GM23338 (cell line): ENCODE data around the gene MCCC1. TPM values are rescaled to one million over a fixed set of nuclear protein-coding genes. Genes with fewer than 3 reads are reported as not detected.

Source experiments
- ATAC-seq: fragments of 200-7000 bp; cut with Tn5 transposase; 3 replicates; pipeline ENCODE4 v1.9.1; 2020
- DNase-seq: peaks from one replicate; pipeline ENCODE4 v3.0.0-alpha.2; 2015; ENCODE audit warnings: low spot score
- H2AFZ ChIP-seq: fragments of 200-600 bp; sonication (generic); 2 replicates; pipeline ENCODE4 v1.8.0; 2016; ENCODE audit warnings: antibody characterized with exemption, mild to moderate bottlenecking, moderate library complexity
- H3F3A ChIP-seq: fragments of 200-600 bp; sonication (generic); replicated peaks from 2 replicates; pipeline ENCODE4 v1.8.0; 2017; ENCODE audit warnings: antibody characterized with exemption, mixed run types, low read depth
- H3K27ac ChIP-seq: fragments of 200-600 bp; sonication (generic); 2 replicates; pipeline ENCODE4 v1.6.1; 2016; ENCODE audit warnings: low read depth
- H3K27me3 ChIP-seq: fragments of 200-600 bp; sonication (generic); 2 replicates; pipeline ENCODE4 v1.8.0; 2016; ENCODE audit warnings: mild to moderate bottlenecking, mixed run types, moderate library complexity; ENCODE audit not compliant: insufficient read depth
- H3K36me3 ChIP-seq: fragments of 200-600 bp; sonication (generic); 2 replicates; pipeline ENCODE4 v1.8.0; 2016; ENCODE audit warnings: mild to moderate bottlenecking; ENCODE audit not compliant: insufficient read depth
- H3K4me1 ChIP-seq: fragments of 200-600 bp; sonication (generic); 2 replicates; pipeline ENCODE4 v1.8.0; 2016; ENCODE audit warnings: mild to moderate bottlenecking, moderate library complexity; ENCODE audit not compliant: insufficient read depth
- H3K4me2 ChIP-seq: fragments of 200-600 bp; sonication (generic); 2 replicates; pipeline ENCODE4 v1.7.1; 2017; ENCODE audit warnings: mixed run types
- H3K4me3 ChIP-seq: fragments of 200-600 bp; sonication (generic); 2 replicates; pipeline ENCODE4 v1.6.1; 2016; ENCODE audit warnings: mixed run types
- H3K79me2 ChIP-seq: fragments of 200-600 bp; sonication (generic); replicated peaks from 2 replicates; pipeline ENCODE4 v1.8.0; 2017; ENCODE audit warnings: mild to moderate bottlenecking; ENCODE audit not compliant: insufficient read depth
- H3K9me2 ChIP-seq: fragments of 200-600 bp; sonication (generic); 2 replicates; pipeline ENCODE4 v1.8.0; 2017; ENCODE audit not compliant: insufficient read depth
- H4K20me1 ChIP-seq: fragments of 200-600 bp; sonication (generic); replicated peaks from 2 replicates; pipeline ENCODE4 v1.8.0; 2017; ENCODE audit warnings: mild to moderate bottlenecking; ENCODE audit not compliant: insufficient read depth
- H3K27ac Mint-ChIP-seq: 2 replicates; pipeline ENCODE4 v1.8.0; 2020; ENCODE audit warnings: inconsistent platforms, mild to moderate bottlenecking, moderate library complexity, mixed read lengths
- H3K27me3 Mint-ChIP-seq: 3 replicates; pipeline ENCODE4 v1.8.0; 2022; ENCODE audit warnings: low read depth, mild to moderate bottlenecking, moderate library complexity, mixed read lengths, inconsistent platforms; ENCODE audit not compliant: insufficient read depth, poor library complexity
- H3K36me3 Mint-ChIP-seq: 3 replicates; pipeline ENCODE4 v1.8.0; 2021; ENCODE audit warnings: low read depth, mild to moderate bottlenecking, inconsistent platforms, moderate library complexity, mixed read lengths
- H3K4me1 Mint-ChIP-seq: 3 replicates; pipeline ENCODE4 v1.8.0; 2020; ENCODE audit warnings: mild to moderate bottlenecking, inconsistent platforms, mixed read lengths
- H3K4me3 Mint-ChIP-seq: 3 replicates; pipeline ENCODE4 v1.8.0; 2021; ENCODE audit warnings: moderate library complexity, mild to moderate bottlenecking, inconsistent platforms, mixed read lengths
- H3K9me3 Mint-ChIP-seq: 3 replicates; pipeline ENCODE4 v1.8.0; 2020; ENCODE audit warnings: moderate library complexity, mild to moderate bottlenecking, inconsistent platforms, mixed read lengths
- CREB1 ChIP-seq: fragments of 250-450 bp; sonication (Bioruptor Pico); IDR thresholded peaks from 2 replicates; pipeline ENCODE4 v1.5.0; 2020; ENCODE audit warnings: low read depth, mild to moderate bottlenecking, moderate library complexity
- EZH2 ChIP-seq: fragments of 200-600 bp; sonication (generic); IDR thresholded peaks from one replicate; pipeline ENCODE4 v1.8.0; 2017; ENCODE audit warnings: antibody characterized with exemption, mild to moderate bottlenecking, low read depth; ENCODE audit not compliant: unreplicated experiment
- EZH2phosphoT487 ChIP-seq: fragments of 200-600 bp; sonication (generic); IDR thresholded peaks from one replicate; pipeline ENCODE4 v1.8.1; 2018; ENCODE audit warnings: antibody characterized with exemption; ENCODE audit not compliant: unreplicated experiment
- JUNB ChIP-seq: IDR thresholded peaks from one replicate; pipeline ENCODE4 v1.6.1; 2016; ENCODE audit warnings: antibody characterized with exemption; ENCODE audit not compliant: unreplicated experiment
- NANOG ChIP-seq: IDR thresholded peaks from 2 replicates; pipeline ENCODE4 v1.6.1; 2016; ENCODE audit warnings: antibody characterized with exemption, borderline replicate concordance
- POLR2AphosphoS5 ChIP-seq: IDR thresholded peaks from 2 replicates; pipeline ENCODE4 v1.6.1; 2016; ENCODE audit warnings: antibody characterized with exemption, low read depth
- STAT1 ChIP-seq: IDR thresholded peaks from one replicate; pipeline ENCODE4 v1.6.1; 2016; ENCODE audit warnings: antibody characterized with exemption; ENCODE audit not compliant: unreplicated experiment
- ZNF114 ChIP-seq: fragments of 250-450 bp; sonication (Bioruptor Pico); IDR thresholded peaks from 2 replicates; pipeline ENCODE4 v1.5.0; 2020; ENCODE audit warnings: mild to moderate bottlenecking, moderate library complexity
- ZNF331 ChIP-seq: fragments of 250-450 bp; sonication (Bioruptor Pico); IDR thresholded peaks from 2 replicates; pipeline ENCODE4 v1.5.0; 2020; ENCODE audit warnings: low read depth, mild to moderate bottlenecking, moderate library complexity
- polyA plus RNA-seq: library from polyadenylated mRNA; unstranded; fragments of >200 nt; fragmentation: Nextera tagmentation; extraction: Ambion mirVana; gene quantifications from 2 replicates; pipeline ENCODE4 v1.2.1, GENCODE V29; 2016
- total RNA-seq: library from RNA; depleted of rRNA; stranded (reverse); fragments of >200 nt; shearing (Covaris generic); gene quantifications from 2 replicates; pipeline ENCODE4 v1.2.3, GENCODE V29; 2014
- TF ChIP-seq, protein P1 (sequence below), 2 experiments: fragments of 200-600 bp in 1 of 2; sonication (generic) in 1 of 2; conservative IDR thresholded peaks; 2 replicates each; pipeline versions ENCODE4 v1.5.1 to v1.6.1; 2016 to 2017; ENCODE audit warnings: antibody characterized with exemption in 2 of 2, low read depth in 2 of 2, mild to moderate bottlenecking in 2 of 2, moderate library complexity in 1 of 2
- TF ChIP-seq, protein P2 (sequence below): fragments of 250-450 bp; sonication (Bioruptor Pico); IDR thresholded peaks from 2 replicates; pipeline ENCODE4 v1.5.0; 2020; ENCODE audit warnings: mild to moderate bottlenecking, moderate library complexity
- TF ChIP-seq, protein P3 (sequence below): IDR thresholded peaks from one replicate; pipeline ENCODE4 v1.6.1; 2018; ENCODE audit warnings: antibody characterized with exemption; ENCODE audit not compliant: unreplicated experiment
- TF ChIP-seq, protein P4 (sequence below): IDR thresholded peaks from 2 replicates; pipeline ENCODE4 v1.6.1; 2016; ENCODE audit warnings: antibody characterized with exemption

The MCCC1 gene
- total and polyA plus RNA-seq, 2 experiments from 2014 or later, result 20.2 to 24.2 TPM

DNA sequence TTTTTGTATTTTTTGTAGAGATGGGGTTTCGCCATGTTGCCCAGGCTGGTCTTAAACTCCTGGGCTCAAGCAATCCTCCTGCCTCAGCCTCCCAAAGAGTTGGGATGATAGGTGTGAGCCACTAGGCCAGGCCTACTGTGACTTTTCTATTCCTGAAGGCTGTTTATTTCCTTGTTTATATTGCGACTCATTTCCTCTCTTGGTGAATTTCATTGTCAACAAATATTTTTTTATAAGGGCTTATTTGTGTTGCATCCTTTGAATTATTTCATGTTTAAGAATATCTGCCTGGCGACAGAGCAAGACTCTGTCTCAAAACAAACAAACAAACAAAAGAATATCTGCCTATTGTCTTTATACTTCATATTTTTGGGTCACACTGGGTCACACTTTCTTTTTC, 29.4 kb upstream of the MCCC1 start:
- Histone ChIP-seq H3K4me3 (no peak overlapping the region), H3K79me2 (no peaks in the 10 kb centered on the region), H3K4me1 (no peaks in the 10 kb centered on the region), H3K4me2 (no peak overlapping the region), H3K36me3 (no peaks in the 10 kb centered on the region; the same call in 1 of the 2 replicates), H3K9me2 (no peaks in the 10 kb centered on the region), H2AFZ (no peak overlapping the region), H3K27me3 (no peaks in the 10 kb centered on the region), H3K27ac (no peak overlapping the region), H4K20me1 (no peaks in the 10 kb centered on the region), H3F3A (no peaks in the 10 kb centered on the region)
- no peak overlapping the region for H3K4me3 Mint-ChIP-seq
- H3K27me3 Mint-ChIP-seq, result peaks cover 2% of the 10 kb centered on the region
- TF ChIP-seq POLR2AphosphoS5 (no peak), NANOG (no peak), EZH2 (no peak), JUNB (no peak), EZH2phosphoT487 (no peak), ZNF114 (CRISPR knock-in tag) (no peak), CREB1 (no peak), ZNF331 (CRISPR knock-in tag) (no peak), STAT1 (no peak)
- TF ChIP-seq, protein P1, sequence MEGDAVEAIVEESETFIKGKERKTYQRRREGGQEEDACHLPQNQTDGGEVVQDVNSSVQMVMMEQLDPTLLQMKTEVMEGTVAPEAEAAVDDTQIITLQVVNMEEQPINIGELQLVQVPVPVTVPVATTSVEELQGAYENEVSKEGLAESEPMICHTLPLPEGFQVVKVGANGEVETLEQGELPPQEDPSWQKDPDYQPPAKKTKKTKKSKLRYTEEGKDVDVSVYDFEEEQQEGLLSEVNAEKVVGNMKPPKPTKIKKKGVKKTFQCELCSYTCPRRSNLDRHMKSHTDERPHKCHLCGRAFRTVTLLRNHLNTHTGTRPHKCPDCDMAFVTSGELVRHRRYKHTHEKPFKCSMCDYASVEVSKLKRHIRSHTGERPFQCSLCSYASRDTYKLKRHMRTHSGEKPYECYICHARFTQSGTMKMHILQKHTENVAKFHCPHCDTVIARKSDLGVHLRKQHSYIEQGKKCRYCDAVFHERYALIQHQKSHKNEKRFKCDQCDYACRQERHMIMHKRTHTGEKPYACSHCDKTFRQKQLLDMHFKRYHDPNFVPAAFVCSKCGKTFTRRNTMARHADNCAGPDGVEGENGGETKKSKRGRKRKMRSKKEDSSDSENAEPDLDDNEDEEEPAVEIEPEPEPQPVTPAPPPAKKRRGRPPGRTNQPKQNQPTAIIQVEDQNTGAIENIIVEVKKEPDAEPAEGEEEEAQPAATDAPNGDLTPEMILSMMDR (conservative IDR thresholded peaks at IDR 0.05; ENCODE audit: low read depth in 2 of 2), result no peak
- TF ChIP-seq, protein P2, sequence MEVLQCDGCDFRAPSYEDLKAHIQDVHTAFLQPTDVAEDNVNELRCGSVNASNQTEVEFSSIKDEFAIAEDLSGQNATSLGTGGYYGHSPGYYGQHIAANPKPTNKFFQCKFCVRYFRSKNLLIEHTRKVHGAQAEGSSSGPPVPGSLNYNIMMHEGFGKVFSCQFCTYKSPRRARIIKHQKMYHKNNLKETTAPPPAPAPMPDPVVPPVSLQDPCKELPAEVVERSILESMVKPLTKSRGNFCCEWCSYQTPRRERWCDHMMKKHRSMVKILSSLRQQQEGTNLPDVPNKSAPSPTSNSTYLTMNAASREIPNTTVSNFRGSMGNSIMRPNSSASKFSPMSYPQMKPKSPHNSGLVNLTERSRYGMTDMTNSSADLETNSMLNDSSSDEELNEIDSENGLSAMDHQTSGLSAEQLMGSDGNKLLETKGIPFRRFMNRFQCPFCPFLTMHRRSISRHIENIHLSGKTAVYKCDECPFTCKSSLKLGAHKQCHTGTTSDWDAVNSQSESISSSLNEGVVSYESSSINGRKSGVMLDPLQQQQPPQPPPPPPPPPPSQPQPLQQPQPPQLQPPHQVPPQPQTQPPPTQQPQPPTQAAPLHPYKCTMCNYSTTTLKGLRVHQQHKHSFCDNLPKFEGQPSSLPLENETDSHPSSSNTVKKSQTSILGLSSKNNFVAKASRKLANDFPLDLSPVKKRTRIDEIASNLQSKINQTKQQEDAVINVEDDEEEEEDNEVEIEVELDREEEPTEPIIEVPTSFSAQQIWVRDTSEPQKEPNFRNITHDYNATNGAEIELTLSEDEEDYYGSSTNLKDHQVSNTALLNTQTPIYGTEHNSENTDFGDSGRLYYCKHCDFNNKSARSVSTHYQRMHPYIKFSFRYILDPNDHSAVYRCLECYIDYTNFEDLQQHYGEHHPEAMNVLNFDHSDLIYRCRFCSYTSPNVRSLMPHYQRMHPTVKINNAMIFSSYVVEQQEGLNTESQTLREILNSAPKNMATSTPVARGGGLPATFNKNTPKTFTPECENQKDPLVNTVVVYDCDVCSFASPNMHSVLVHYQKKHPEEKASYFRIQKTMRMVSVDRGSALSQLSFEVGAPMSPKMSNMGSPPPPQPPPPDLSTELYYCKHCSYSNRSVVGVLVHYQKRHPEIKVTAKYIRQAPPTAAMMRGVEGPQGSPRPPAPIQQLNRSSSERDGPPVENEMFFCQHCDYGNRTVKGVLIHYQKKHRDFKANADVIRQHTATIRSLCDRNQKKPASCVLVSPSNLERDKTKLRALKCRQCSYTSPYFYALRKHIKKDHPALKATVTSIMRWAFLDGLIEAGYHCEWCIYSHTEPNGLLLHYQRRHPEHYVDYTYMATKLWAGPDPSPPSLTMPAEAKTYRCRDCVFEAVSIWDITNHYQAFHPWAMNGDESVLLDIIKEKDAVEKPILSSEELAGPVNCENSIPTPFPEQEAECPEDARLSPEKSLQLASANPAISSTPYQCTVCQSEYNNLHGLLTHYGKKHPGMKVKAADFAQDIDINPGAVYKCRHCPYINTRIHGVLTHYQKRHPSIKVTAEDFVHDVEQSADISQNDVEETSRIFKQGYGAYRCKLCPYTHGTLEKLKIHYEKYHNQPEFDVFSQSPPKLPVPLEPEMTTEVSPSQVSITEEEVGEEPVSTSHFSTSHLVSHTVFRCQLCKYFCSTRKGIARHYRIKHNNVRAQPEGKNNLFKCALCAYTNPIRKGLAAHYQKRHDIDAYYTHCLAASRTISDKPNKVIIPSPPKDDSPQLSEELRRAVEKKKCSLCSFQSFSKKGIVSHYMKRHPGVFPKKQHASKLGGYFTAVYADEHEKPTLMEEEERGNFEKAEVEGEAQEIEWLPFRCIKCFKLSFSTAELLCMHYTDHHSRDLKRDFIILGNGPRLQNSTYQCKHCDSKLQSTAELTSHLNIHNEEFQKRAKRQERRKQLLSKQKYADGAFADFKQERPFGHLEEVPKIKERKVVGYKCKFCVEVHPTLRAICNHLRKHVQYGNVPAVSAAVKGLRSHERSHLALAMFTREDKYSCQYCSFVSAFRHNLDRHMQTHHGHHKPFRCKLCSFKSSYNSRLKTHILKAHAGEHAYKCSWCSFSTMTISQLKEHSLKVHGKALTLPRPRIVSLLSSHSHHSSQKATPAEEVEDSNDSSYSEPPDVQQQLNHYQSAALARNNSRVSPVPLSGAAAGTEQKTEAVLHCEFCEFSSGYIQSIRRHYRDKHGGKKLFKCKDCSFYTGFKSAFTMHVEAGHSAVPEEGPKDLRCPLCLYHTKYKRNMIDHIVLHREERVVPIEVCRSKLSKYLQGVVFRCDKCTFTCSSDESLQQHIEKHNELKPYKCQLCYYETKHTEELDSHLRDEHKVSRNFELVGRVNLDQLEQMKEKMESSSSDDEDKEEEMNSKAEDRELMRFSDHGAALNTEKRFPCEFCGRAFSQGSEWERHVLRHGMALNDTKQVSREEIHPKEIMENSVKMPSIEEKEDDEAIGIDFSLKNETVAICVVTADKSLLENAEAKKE (CRISPR knock-in tag), result no peak
- TF ChIP-seq, protein P3, sequence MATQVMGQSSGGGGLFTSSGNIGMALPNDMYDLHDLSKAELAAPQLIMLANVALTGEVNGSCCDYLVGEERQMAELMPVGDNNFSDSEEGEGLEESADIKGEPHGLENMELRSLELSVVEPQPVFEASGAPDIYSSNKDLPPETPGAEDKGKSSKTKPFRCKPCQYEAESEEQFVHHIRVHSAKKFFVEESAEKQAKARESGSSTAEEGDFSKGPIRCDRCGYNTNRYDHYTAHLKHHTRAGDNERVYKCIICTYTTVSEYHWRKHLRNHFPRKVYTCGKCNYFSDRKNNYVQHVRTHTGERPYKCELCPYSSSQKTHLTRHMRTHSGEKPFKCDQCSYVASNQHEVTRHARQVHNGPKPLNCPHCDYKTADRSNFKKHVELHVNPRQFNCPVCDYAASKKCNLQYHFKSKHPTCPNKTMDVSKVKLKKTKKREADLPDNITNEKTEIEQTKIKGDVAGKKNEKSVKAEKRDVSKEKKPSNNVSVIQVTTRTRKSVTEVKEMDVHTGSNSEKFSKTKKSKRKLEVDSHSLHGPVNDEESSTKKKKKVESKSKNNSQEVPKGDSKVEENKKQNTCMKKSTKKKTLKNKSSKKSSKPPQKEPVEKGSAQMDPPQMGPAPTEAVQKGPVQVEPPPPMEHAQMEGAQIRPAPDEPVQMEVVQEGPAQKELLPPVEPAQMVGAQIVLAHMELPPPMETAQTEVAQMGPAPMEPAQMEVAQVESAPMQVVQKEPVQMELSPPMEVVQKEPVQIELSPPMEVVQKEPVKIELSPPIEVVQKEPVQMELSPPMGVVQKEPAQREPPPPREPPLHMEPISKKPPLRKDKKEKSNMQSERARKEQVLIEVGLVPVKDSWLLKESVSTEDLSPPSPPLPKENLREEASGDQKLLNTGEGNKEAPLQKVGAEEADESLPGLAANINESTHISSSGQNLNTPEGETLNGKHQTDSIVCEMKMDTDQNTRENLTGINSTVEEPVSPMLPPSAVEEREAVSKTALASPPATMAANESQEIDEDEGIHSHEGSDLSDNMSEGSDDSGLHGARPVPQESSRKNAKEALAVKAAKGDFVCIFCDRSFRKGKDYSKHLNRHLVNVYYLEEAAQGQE, result no peak
- TF ChIP-seq, protein P4, sequence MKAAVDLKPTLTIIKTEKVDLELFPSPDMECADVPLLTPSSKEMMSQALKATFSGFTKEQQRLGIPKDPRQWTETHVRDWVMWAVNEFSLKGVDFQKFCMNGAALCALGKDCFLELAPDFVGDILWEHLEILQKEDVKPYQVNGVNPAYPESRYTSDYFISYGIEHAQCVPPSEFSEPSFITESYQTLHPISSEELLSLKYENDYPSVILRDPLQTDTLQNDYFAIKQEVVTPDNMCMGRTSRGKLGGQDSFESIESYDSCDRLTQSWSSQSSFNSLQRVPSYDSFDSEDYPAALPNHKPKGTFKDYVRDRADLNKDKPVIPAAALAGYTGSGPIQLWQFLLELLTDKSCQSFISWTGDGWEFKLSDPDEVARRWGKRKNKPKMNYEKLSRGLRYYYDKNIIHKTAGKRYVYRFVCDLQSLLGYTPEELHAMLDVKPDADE, result no peak
- ATAC-seq, result no peak
- H3K9me3 Mint-ChIP-seq, result peaks cover 15% of the 10 kb centered on the region
- DNase-seq, result no peak
- peaks cover 4% of the 10 kb centered on the region; the same call in 1 of the 3 replicates for H3K4me1 Mint-ChIP-seq
- H3K27ac Mint-ChIP-seq, result no peak overlapping the region
- peaks cover 4% of the 10 kb centered on the region; the same call in 1 of the 3 replicates for H3K36me3 Mint-ChIP-seq
